Suprapubic skin (tissue), 4 donors: Measurements from ENCODE around the gene ZCCHC2. TPM values are rescaled to one million over a fixed set of nuclear protein-coding genes. Genes with fewer than 3 reads are reported as not detected.

Experiments used
- DNase-seq, 2 donors: peaks; one replicate each; pipeline ENCODE4 v3.0.0-alpha.2; 2019; ENCODE audit warnings: low spot score in 2 of 2
- H3K27ac ChIP-seq: fragments of 200-600 bp; sonication (generic); one replicate; pipeline ENCODE4 v1.5.1; 2019
- H3K27me3 ChIP-seq: fragments of 200-600 bp; sonication (generic); one replicate; pipeline ENCODE4 v1.5.1; 2019
- H3K36me3 ChIP-seq: fragments of 200-600 bp; sonication (generic); one replicate; pipeline ENCODE4 v1.5.1; 2019
- H3K4me1 ChIP-seq: fragments of 200-600 bp; sonication (generic); one replicate; pipeline ENCODE4 v1.5.1; 2019
- H3K4me3 ChIP-seq: fragments of 200-600 bp; sonication (generic); one replicate; pipeline ENCODE4 v1.5.1; 2019; ENCODE audit warnings: mild to moderate bottlenecking
- H3K9me3 ChIP-seq: fragments of 200-600 bp; sonication (generic); one replicate; pipeline ENCODE4 v1.5.1; 2019
- CTCF ChIP-seq, 2 donors: fragments of 200-600 bp in 1 of 2; fragments of 450-650 bp in 1 of 2; sonication (generic) in 1 of 2; IDR thresholded peaks; one replicate each; pipeline ENCODE4 v1.5.1; 2016 to 2019; ENCODE audit warnings: antibody characterized with exemption in 2 of 2, mild to moderate bottlenecking in 1 of 2, moderate library complexity in 1 of 2
- EP300 ChIP-seq: sonication (generic); formaldehyde crosslinking; IDR thresholded peaks from one replicate; pipeline ENCODE4 v1.6.1; 2017; ENCODE audit warnings: antibody characterized with exemption
- POLR2A ChIP-seq, 2 donors: fragments of 450-650 bp; IDR thresholded peaks; one replicate each; pipeline ENCODE4 v1.6.1; 2017; ENCODE audit warnings: antibody characterized with exemption in 2 of 2, mild to moderate bottlenecking in 2 of 2, moderate library complexity in 2 of 2
- POLR2AphosphoS5 ChIP-seq, 3 donors: sonication (generic); formaldehyde crosslinking; IDR thresholded peaks; one replicate each; pipeline ENCODE4 v1.6.1; 2017; ENCODE audit warnings: antibody characterized with exemption in 3 of 3
- WGBS: methylation state at CpG from one replicate; pipeline ENCODE4 v1.1.5; 2018; 5-methylcytosine and 5-hydroxymethylcytosine counted together
- total RNA-seq, 4 donors: library from RNA; depleted of rRNA; stranded (reverse); fragments of >200 nt; gene quantifications; one replicate each; pipeline ENCODE4 v1.1.0, GENCODE V29; 2016

ZCCHC2 gene
- total RNA-seq, 4 donors from 2014 or later, result 22.7 to 43.5 (median 32.4) TPM

- no peak for TF ChIP-seq EP300
- no peak for TF ChIP-seq POLR2AphosphoS5 (IDR thresholded peaks at IDR 0.05)
- no peak for TF ChIP-seq CTCF (IDR thresholded peaks at IDR 0.05)
- no peak for TF ChIP-seq POLR2A (IDR thresholded peaks at IDR 0.05)
- H3K9me3 ChIP-seq, result no peaks in the 10 kb centered on the region
- H3K4me3 ChIP-seq, result no peak overlapping the region
- H3K27ac ChIP-seq, result no peak overlapping the region
- H3K27me3 ChIP-seq, result no peaks in the 10 kb centered on the region
- DNase-seq, result no peak
- H3K36me3 ChIP-seq, result peaks cover 65% of the 10 kb centered on the region
- 97% methylated on average over 4 of the region's 4 CpGs for WGBS
- no peaks in the 10 kb centered on the region for H3K4me1 ChIP-seq
These were observed 44.0 kb downstream of the ZCCHC2 start for GRCh38 chr18:62566818-62567217.

GRCh38 chr18:62569081-62569655 is 46.3 kb downstream of the ZCCHC2 start:
- TF ChIP-seq POLR2A (IDR thresholded peaks at IDR 0.05) (no peak), POLR2AphosphoS5 (IDR thresholded peaks at IDR 0.05) (no peak), CTCF (IDR thresholded peaks at IDR 0.05) (no peak), EP300 (no peak)
- no peak for DNase-seq
- no peak overlapping the region for H3K4me3 ChIP-seq
- 84% methylated on average over 4 of the region's 4 CpGs for WGBS
- no peaks in the 10 kb centered on the region for H3K9me3 ChIP-seq
- H3K36me3 ChIP-seq, result peaks cover 67% of the 10 kb centered on the region
- H3K27ac ChIP-seq, result no peak overlapping the region
- H3K27me3 ChIP-seq, result no peaks in the 10 kb centered on the region
- no peaks in the 10 kb centered on the region for H3K4me1 ChIP-seq

- peaks cover 79% of the 10 kb centered on the region for H3K36me3 ChIP-seq
- DNase-seq, result no peak
- H3K4me1 ChIP-seq, result no peaks in the 10 kb centered on the region
- H3K27me3 ChIP-seq, result no peaks in the 10 kb centered on the region
- no peak overlapping the region for H3K4me3 ChIP-seq
- 69% methylated on average over 4 of the region's 4 CpGs for WGBS
- TF ChIP-seq EP300, result no peak
- no peak for TF ChIP-seq CTCF (IDR thresholded peaks at IDR 0.05)
- no peaks in the 10 kb centered on the region for H3K9me3 ChIP-seq
- H3K27ac ChIP-seq, result no peak overlapping the region
These were observed 48.2 kb downstream of the ZCCHC2 start for GRCh38 chr18:62571037-62571436.

- TF ChIP-seq POLR2A (IDR thresholded peaks at IDR 0.05) (no peak), POLR2AphosphoS5 (IDR thresholded peaks at IDR 0.05) (no peak), EP300 (no peak), CTCF (IDR thresholded peaks at IDR 0.05) (no peak)
- no peak overlapping the region for H3K27ac ChIP-seq
- H3K36me3 ChIP-seq, result peaks cover 79% of the 10 kb centered on the region
- H3K4me1 ChIP-seq, result no peaks in the 10 kb centered on the region
- H3K9me3 ChIP-seq, result no peaks in the 10 kb centered on the region
- no peaks in the 10 kb centered on the region for H3K27me3 ChIP-seq
- DNase-seq, result no peak
- H3K4me3 ChIP-seq, result no peak overlapping the region
- WGBS, result 88% methylated on average over 3 of the region's 3 CpGs
These were observed 48.8 kb downstream of the ZCCHC2 start for GRCh38 chr18:62571648-62572047.

GRCh38 chr18:62572456-62572855 is 49.6 kb downstream of the ZCCHC2 start:
- WGBS, result 86% methylated on average over 3 of the region's 3 CpGs
- no peak overlapping the region for H3K4me3 ChIP-seq
- H3K4me1 ChIP-seq, result no peaks in the 10 kb centered on the region
- H3K27ac ChIP-seq, result no peak overlapping the region
- no peaks in the 10 kb centered on the region for H3K9me3 ChIP-seq
- no peaks in the 10 kb centered on the region for H3K27me3 ChIP-seq
- no peak for DNase-seq
- TF ChIP-seq POLR2AphosphoS5 (IDR thresholded peaks at IDR 0.05) (no peak), EP300 (no peak), POLR2A (IDR thresholded peaks at IDR 0.05) (no peak), CTCF (IDR thresholded peaks at IDR 0.05) (no peak)
- H3K36me3 ChIP-seq, result peaks cover 81% of the 10 kb centered on the region
